ENCODE measurements around the gene KIR2DL1.

- TF ChIP-seq POLR2AphosphoS5 (IDR thresholded peaks at IDR 0.05) (no peak), POLR2A (IDR thresholded peaks at IDR 0.05) (no peak), CTCF (IDR thresholded peaks at IDR 0.05) (no peak), EP300 (IDR thresholded peaks at IDR 0.05) (no peak)
Observed at GRCh38 chr19:54731191-54731590, 38.4 kb upstream of the KIR2DL1 start.
